Natural killer cell (primary cell): ENCODE data around the gene ULK4. TPM values are rescaled to one million over a fixed set of nuclear protein-coding genes. Genes with fewer than 3 reads are reported as not detected.

Experiments
- ATAC-seq, 3 donors: fragments of 150-1000 bp in 2 of 3; fragments of 200-7000 bp in 1 of 3; cut with Tn5 transposase; 1 replicate in 1 of 3; 2 replicates in 2 of 3; pipeline ENCODE4 v1.10.0; 2021; ENCODE audit warnings: mild to moderate bottlenecking in 2 of 3, moderate library complexity in 2 of 3
- DNase-seq, 2 donors: peaks; one replicate each; pipeline versions ENCODE4 v3.0.0 to v3.0.0-alpha.2; 2013 to 2021; ENCODE audit warnings: mixed read lengths in 1 of 2
- H3K27ac ChIP-seq: one replicate; pipeline ENCODE4 v1.5.1; 2013; ENCODE audit warnings: mild to moderate bottlenecking, low read length
- H3K27me3 ChIP-seq: one replicate; pipeline ENCODE4 v1.6.1; 2013; ENCODE audit warnings: low read length; ENCODE audit not compliant: control insufficient read depth, insufficient read depth
- H3K36me3 ChIP-seq: one replicate; pipeline ENCODE4 v1.6.1; 2013; ENCODE audit warnings: low read length; ENCODE audit not compliant: control insufficient read depth, insufficient read depth
- H3K4me1 ChIP-seq: one replicate; pipeline ENCODE4 v1.6.1; 2013; ENCODE audit warnings: low read length; ENCODE audit not compliant: control insufficient read depth, insufficient read depth
- H3K4me3 ChIP-seq: one replicate; pipeline ENCODE4 v1.5.1; 2013; ENCODE audit warnings: low read length
- H3K9me3 ChIP-seq: one replicate; pipeline ENCODE4 v1.6.1; 2013; ENCODE audit warnings: low read length; ENCODE audit not compliant: control insufficient read depth, insufficient read depth
- H3K27ac Mint-ChIP-seq, 2 donors: one replicate each; pipeline ENCODE4 v1.8.0; 2022; ENCODE audit warnings: mild to moderate bottlenecking in 2 of 2, mixed read lengths in 2 of 2, moderate library complexity in 1 of 2
- H3K27me3 Mint-ChIP-seq, 2 donors: one replicate each; pipeline ENCODE4 v1.8.0; 2022; ENCODE audit warnings: low read depth in 2 of 2, mixed read lengths in 2 of 2
- H3K36me3 Mint-ChIP-seq: one replicate; pipeline ENCODE4 v1.8.0; 2022; ENCODE audit warnings: mixed read lengths
- H3K4me1 Mint-ChIP-seq, 2 donors: one replicate each; pipeline ENCODE4 v1.8.0; 2022; ENCODE audit warnings: mixed read lengths in 2 of 2
- H3K4me3 Mint-ChIP-seq: one replicate; pipeline ENCODE4 v1.8.0; 2022; ENCODE audit warnings: mild to moderate bottlenecking, moderate library complexity, mixed read lengths
- H3K9me3 Mint-ChIP-seq, 2 donors: one replicate each; pipeline ENCODE4 v1.8.0; 2022; ENCODE audit warnings: mixed read lengths in 2 of 2
- WGBS: methylation state at CpG from one replicate; pipeline ENCODE4 v1.1.7; 2013; ENCODE audit warnings: missing lambda C conversion rate; ENCODE audit not compliant: insufficient coverage; 5-methylcytosine and 5-hydroxymethylcytosine counted together
- intact Hi-C: fragments of 100-400 bp; cut with micrococcal nuclease; formaldehyde crosslinking; loops from one replicate; pipeline ENCODE4 v1.14.2; 2022
- total RNA-seq, 4 donors: library from RNA; stranded (reverse); fragments of 120-200 nt in 1 of 4; gene quantifications; one replicate each; pipeline versions ENCODE4 v1.2.3 to v1.2.4, GENCODE V29; 2013 to 2022
- TF ChIP-seq, protein P1 (sequence below): fragments of 200-600 bp; IDR thresholded peaks from one replicate; pipeline ENCODE4 v1.8.0; 2022; ENCODE audit warnings: antibody characterized with exemption

Gene ULK4
- total RNA-seq, 3 donors from 2014 or later (not counting 1 experiment from before 2014, with no cell fraction given): 19.2 to 25.7 (median 21.2) TPM

DNA sequence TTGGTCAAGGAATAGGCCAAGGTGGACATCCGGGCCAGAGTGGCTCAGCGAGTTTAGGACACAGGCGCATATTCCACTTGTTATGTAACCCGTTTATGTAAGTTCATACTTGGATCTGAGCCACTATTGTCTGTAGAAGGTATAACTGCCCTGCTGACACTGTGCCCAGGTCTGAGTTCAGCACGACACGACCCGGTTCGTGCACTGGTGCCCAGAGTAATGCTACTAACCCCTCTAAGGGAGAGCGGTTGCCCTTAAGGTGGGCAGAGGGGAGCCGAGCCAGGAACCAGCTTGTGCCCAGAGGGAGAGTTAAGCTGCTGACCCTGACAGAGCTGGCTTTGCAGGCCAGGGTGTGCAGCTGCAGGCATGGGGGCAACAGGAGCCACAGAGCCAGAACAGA lies 1.9 kb upstream of the ULK4 start:
- no peak overlapping the region for H3K27ac ChIP-seq
- peaks cover 24% of the 10 kb centered on the region in 2 donors for H3K4me1 Mint-ChIP-seq
- intact Hi-C loops: loop anchor here (5.0 kb wide), 2 partner anchors 138 to 1512 kb away; no protein-coding TSS in a partner anchor
- peak overlapping the region; percentile 25 for H3K4me3 Mint-ChIP-seq
- H3K4me1 ChIP-seq: peaks cover 15% of the 10 kb centered on the region
- DNase-seq (no peak), ATAC-seq (no peak)
- TF ChIP-seq, protein P1, sequence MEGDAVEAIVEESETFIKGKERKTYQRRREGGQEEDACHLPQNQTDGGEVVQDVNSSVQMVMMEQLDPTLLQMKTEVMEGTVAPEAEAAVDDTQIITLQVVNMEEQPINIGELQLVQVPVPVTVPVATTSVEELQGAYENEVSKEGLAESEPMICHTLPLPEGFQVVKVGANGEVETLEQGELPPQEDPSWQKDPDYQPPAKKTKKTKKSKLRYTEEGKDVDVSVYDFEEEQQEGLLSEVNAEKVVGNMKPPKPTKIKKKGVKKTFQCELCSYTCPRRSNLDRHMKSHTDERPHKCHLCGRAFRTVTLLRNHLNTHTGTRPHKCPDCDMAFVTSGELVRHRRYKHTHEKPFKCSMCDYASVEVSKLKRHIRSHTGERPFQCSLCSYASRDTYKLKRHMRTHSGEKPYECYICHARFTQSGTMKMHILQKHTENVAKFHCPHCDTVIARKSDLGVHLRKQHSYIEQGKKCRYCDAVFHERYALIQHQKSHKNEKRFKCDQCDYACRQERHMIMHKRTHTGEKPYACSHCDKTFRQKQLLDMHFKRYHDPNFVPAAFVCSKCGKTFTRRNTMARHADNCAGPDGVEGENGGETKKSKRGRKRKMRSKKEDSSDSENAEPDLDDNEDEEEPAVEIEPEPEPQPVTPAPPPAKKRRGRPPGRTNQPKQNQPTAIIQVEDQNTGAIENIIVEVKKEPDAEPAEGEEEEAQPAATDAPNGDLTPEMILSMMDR: no peak
- no peaks in the 10 kb centered on the region for H3K9me3 ChIP-seq
- H3K9me3 Mint-ChIP-seq: no peaks in the 10 kb centered on the region
- no peak overlapping the region for H3K4me3 ChIP-seq
- H3K27me3 ChIP-seq: no peaks in the 10 kb centered on the region
- H3K27me3 Mint-ChIP-seq: no peaks in the 10 kb centered on the region
- H3K27ac Mint-ChIP-seq: peak overlapping the region in 1 of 2 donors; percentile 18
- H3K36me3 Mint-ChIP-seq: no peaks in the 10 kb centered on the region
- WGBS: 97% methylated on average over 10 of the region's 10 CpGs
- no peaks in the 10 kb centered on the region for H3K36me3 ChIP-seq

DNA sequence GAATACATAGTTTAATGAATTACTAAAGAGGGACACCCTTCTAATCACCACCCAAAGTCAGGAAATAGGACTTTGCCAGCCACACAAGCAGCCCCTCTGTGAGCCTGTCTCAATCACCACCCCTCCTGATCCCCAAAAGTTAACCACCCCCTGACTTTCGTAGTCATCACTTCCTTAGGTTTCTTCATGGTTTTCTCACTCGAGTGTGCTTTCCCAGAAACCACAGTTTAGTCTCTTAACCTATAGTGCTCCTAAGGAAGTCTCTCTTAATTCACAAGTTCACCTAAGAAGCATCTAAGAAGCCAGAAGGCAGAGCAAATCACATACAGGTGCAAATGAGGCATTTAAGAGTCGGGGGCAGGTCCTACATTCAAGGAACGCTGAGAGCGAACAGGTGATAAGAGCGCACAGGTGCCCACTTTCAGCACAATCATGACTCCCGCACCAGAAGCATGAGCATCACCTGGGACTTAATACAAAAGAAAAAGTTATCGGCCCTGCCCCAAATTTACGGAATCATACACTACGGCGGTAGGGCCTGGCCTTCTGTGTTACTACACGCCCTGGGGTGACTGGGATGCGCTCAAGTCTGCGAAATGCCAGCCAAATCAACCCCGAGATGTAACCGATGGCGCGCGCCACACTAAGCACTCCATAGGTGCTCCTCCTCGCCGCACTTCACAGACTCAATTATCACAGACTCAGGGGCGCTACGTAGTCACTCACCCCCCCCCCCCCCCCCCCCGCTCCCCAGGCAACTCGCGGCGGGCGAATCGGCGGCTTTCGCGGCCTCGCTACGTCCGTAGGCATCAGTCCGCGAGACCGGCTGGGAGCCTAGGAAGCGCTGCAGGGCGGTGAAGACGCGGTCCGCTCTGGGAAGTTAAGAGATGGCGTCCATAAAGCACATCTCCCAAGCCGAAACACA lies 815 bp downstream of the ULK4 start:
- DNase-seq: peak; percentile 59 to 81
- Mint-ChIP-seq H3K27ac (peak overlapping the region; percentile 93 to 97), H3K36me3 (no peaks in the 10 kb centered on the region), H3K4me1 (peaks cover 24 to 28% of the 10 kb centered on the region in 2 donors), H3K4me3 (peak overlapping the region; percentile 99), H3K9me3 (no peaks in the 10 kb centered on the region), H3K27me3 (no peaks in the 10 kb centered on the region)
- no peaks in the 10 kb centered on the region for H3K36me3 ChIP-seq
- intact Hi-C loops: loop anchor here (5.0 kb wide), 2 partner anchors 141 to 1509 kb away; no protein-coding TSS in a partner anchor
- under 1% methylated on average over 44 of the region's 45 CpGs for WGBS
- peak; percentile 33 to 44 (median 35) for ATAC-seq
- peak overlapping the region; percentile 96 for H3K27ac ChIP-seq
- H3K4me1 ChIP-seq: peaks cover 15% of the 10 kb centered on the region
- no peaks in the 10 kb centered on the region for H3K9me3 ChIP-seq
- TF ChIP-seq, protein P1: no peak
- peak overlapping the region; percentile 97 for H3K4me3 ChIP-seq
- no peaks in the 10 kb centered on the region for H3K27me3 ChIP-seq

DNA sequence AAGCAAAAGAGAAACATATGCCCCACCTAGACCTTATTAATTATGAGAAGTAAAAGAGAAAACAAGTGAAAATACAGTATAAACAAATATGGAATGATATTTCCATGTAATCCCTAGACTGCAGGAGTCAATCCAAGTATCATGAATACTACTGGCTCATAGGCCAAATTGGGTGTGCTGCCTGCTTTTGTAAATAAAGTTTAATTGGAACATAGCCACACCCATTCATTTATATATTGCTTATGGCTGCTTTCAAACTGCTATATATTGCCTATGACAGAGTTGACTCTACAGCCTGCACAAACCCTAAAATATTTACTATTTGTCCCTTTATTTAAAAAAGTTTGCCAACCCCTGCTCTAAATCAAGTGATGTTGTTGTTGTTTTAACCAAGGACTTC lies 5.3 kb downstream of the ULK4 start:
- Histone ChIP-seq H3K36me3 (no peaks in the 10 kb centered on the region), H3K9me3 (no peaks in the 10 kb centered on the region), H3K27me3 (no peaks in the 10 kb centered on the region), H3K4me1 (peaks cover 9% of the 10 kb centered on the region), H3K27ac (no peak overlapping the region), H3K4me3 (no peak overlapping the region)
- TF ChIP-seq, protein P1: no peak
- Mint-ChIP-seq H3K4me1 (peaks cover 11 to 18% of the 10 kb centered on the region in 2 donors), H3K27ac (no peak overlapping the region), H3K4me3 (no peak overlapping the region), H3K36me3 (no peaks in the 10 kb centered on the region), H3K9me3 (no peaks in the 10 kb centered on the region), H3K27me3 (no peaks in the 10 kb centered on the region)
- no peak for DNase-seq
- intact Hi-C loops: no loop called here
- no peak for ATAC-seq
